ENCODE data around the gene KLHL10.

DNA sequence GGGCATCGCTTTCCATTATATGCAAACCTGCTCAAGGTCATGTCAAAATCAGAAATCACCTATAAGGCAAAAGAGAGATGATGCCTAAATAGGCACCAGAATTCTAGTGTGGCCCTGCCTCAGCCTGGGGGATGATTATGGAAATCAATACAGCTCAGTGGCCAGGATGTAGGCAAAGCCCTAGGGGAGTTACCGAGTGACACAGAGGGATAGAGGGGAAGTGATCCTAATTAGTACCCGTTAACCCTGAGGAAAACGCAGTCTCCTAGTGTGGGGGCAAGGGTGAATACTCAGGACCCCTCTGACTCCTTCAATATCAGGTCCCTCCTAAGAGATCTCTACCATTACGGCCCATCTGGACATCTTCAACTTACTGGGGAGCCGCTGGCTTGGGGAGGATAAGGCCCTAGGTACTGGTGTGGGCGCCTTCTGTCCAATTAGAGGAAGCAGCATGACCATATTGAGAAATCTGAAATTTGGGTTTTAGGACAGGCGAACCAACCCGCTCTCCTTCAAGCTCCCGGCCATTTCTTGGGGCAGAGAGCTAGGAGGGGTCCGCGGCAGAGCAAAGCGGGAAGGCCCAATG is 2.3 kb upstream of the KLHL10 start:
- TF ChIP-seq, protein P1, sequence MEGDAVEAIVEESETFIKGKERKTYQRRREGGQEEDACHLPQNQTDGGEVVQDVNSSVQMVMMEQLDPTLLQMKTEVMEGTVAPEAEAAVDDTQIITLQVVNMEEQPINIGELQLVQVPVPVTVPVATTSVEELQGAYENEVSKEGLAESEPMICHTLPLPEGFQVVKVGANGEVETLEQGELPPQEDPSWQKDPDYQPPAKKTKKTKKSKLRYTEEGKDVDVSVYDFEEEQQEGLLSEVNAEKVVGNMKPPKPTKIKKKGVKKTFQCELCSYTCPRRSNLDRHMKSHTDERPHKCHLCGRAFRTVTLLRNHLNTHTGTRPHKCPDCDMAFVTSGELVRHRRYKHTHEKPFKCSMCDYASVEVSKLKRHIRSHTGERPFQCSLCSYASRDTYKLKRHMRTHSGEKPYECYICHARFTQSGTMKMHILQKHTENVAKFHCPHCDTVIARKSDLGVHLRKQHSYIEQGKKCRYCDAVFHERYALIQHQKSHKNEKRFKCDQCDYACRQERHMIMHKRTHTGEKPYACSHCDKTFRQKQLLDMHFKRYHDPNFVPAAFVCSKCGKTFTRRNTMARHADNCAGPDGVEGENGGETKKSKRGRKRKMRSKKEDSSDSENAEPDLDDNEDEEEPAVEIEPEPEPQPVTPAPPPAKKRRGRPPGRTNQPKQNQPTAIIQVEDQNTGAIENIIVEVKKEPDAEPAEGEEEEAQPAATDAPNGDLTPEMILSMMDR (IDR thresholded peaks at IDR 0.05; ENCODE audit: low read length), result no peak
- TF ChIP-seq EZH2 (IDR thresholded peaks at IDR 0.05; ENCODE audit: borderline replicate concordance, low read length), result no peak
